Renal pelvis (tissue), 12 donors: Measurements from ENCODE around the gene RPN2. TPM values are rescaled to one million over a fixed set of nuclear protein-coding genes. Genes with fewer than 3 reads are reported as not detected.
"Not testable (repeated sequence)": the region's sequence is repeated elsewhere in the genome, so short reads cannot be mapped to it uniquely, and the experiment has no call there.

Experiments
- DNase-seq: peaks from one replicate; pipeline ENCODE4 v3.0.0-alpha.2; 2013
- long read RNA-seq, 16 experiments: transcript quantifications; one replicate each; lab custom pipeline, GENCODE V29; 2026
- polyA plus RNA-seq, 3 donors: library from polyadenylated mRNA; unstranded; fragments of 120-200 nt; gene quantifications; one replicate each; pipeline ENCODE4 v1.2.1, GENCODE V29; 2013; ENCODE audit not compliant: insufficient read length in 3 of 3

Gene RPN2
- polyA plus RNA-seq, result 100 to 1,000 TPM; 280 to 331 (median 299) TPM
- long read RNA-seq, donor 1, transcript RPN2-201 (17 exons, 2,515 nt), result major isoform, 58 of 217 reads
- long read RNA-seq, donor 1, partial matches to known transcripts, result 145 of 217 reads
- long read RNA-seq, donor 1, other reads (novel, unspliced or antisense), result 14 of 217 reads
- long read RNA-seq, donor 2, transcript RPN2-201 (17 exons, 2,515 nt), result major isoform, 82 of 294 reads
- long read RNA-seq, donor 2, partial matches to known transcripts, result 192 of 294 reads
- long read RNA-seq, donor 2, other reads (novel, unspliced or antisense), result 20 of 294 reads
- long read RNA-seq, donor 3, transcript RPN2-201 (17 exons, 2,515 nt), result major isoform, 42 of 208 reads
- long read RNA-seq, donor 3, partial matches to known transcripts, result 154 of 208 reads
- long read RNA-seq, donor 3, other reads (novel, unspliced or antisense), result 11 of 208 reads
- long read RNA-seq, donor 4, transcript RPN2-201 (17 exons, 2,515 nt), result major isoform, 59 of 274 reads
- long read RNA-seq, donor 4, partial matches to known transcripts, result 204 of 274 reads
- long read RNA-seq, donor 4, other reads (novel, unspliced or antisense), result 10 of 274 reads
- long read RNA-seq, donor 5, transcript RPN2-201 (17 exons, 2,515 nt), result major isoform, 32 of 127 reads
- long read RNA-seq, donor 5, partial matches to known transcripts, result 87 of 127 reads
- long read RNA-seq, donor 5, other reads (novel, unspliced or antisense), result 8 of 127 reads
- long read RNA-seq, donor 6, transcript RPN2-201 (17 exons, 2,515 nt), result major isoform, 61 of 389 reads
- long read RNA-seq, donor 6, partial matches to known transcripts, result 306 of 389 reads
- long read RNA-seq, donor 6, other reads (novel, unspliced or antisense), result 22 of 389 reads
- long read RNA-seq, donor 7, transcript RPN2-201 (17 exons, 2,515 nt), result major isoform, 53 of 267 reads
- long read RNA-seq, donor 7, partial matches to known transcripts, result 203 of 267 reads
- long read RNA-seq, donor 7, other reads (novel, unspliced or antisense), result 11 of 267 reads
- long read RNA-seq, donor 8, transcript RPN2-201 (17 exons, 2,515 nt), result major isoform, 17 of 87 reads
- long read RNA-seq, donor 8, partial matches to known transcripts, result 70 of 87 reads
- long read RNA-seq, donor 8, other reads (novel, unspliced or antisense), result 0 of 87 reads
- long read RNA-seq, donor 9, transcript RPN2-201 (17 exons, 2,515 nt), result major isoform, 70 of 307 reads
- long read RNA-seq, donor 9, partial matches to known transcripts, result 219 of 307 reads
- long read RNA-seq, donor 9, other reads (novel, unspliced or antisense), result 18 of 307 reads
- long read RNA-seq, donor 10, transcript RPN2-201 (17 exons, 2,515 nt), result major isoform, 35 of 259 reads
- long read RNA-seq, donor 10, partial matches to known transcripts, result 216 of 259 reads
- long read RNA-seq, donor 10, other reads (novel, unspliced or antisense), result 8 of 259 reads
- long read RNA-seq, donor 11, transcript RPN2-201 (17 exons, 2,515 nt), result major isoform, 21 of 156 reads
- long read RNA-seq, donor 11, partial matches to known transcripts, result 125 of 156 reads
- long read RNA-seq, donor 11, other reads (novel, unspliced or antisense), result 10 of 156 reads
- long read RNA-seq, donor 12, transcript RPN2-201 (17 exons, 2,515 nt), result major isoform, 76 of 320 reads
- long read RNA-seq, donor 12, partial matches to known transcripts, result 212 of 320 reads
- long read RNA-seq, donor 12, other reads (novel, unspliced or antisense), result 31 of 320 reads
- long read RNA-seq, donor 13, transcript RPN2-201 (17 exons, 2,515 nt), result major isoform, 17 of 139 reads
- long read RNA-seq, donor 13, partial matches to known transcripts, result 111 of 139 reads
- long read RNA-seq, donor 13, other reads (novel, unspliced or antisense), result 10 of 139 reads
- long read RNA-seq, donor 14, transcript RPN2-201 (17 exons, 2,515 nt), result major isoform, 51 of 396 reads
- long read RNA-seq, donor 14, partial matches to known transcripts, result 322 of 396 reads
- long read RNA-seq, donor 14, other reads (novel, unspliced or antisense), result 23 of 396 reads
- long read RNA-seq, donor 15, transcript RPN2-201 (17 exons, 2,515 nt), result major isoform, 71 of 465 reads
- long read RNA-seq, donor 15, partial matches to known transcripts, result 369 of 465 reads
- long read RNA-seq, donor 15, other reads (novel, unspliced or antisense), result 24 of 465 reads
- long read RNA-seq, donor 16, transcript RPN2-201 (17 exons, 2,515 nt), result major isoform, 55 of 251 reads
- long read RNA-seq, donor 16, partial matches to known transcripts, result 179 of 251 reads
- long read RNA-seq, donor 16, other reads (novel, unspliced or antisense), result 17 of 251 reads

DNA sequence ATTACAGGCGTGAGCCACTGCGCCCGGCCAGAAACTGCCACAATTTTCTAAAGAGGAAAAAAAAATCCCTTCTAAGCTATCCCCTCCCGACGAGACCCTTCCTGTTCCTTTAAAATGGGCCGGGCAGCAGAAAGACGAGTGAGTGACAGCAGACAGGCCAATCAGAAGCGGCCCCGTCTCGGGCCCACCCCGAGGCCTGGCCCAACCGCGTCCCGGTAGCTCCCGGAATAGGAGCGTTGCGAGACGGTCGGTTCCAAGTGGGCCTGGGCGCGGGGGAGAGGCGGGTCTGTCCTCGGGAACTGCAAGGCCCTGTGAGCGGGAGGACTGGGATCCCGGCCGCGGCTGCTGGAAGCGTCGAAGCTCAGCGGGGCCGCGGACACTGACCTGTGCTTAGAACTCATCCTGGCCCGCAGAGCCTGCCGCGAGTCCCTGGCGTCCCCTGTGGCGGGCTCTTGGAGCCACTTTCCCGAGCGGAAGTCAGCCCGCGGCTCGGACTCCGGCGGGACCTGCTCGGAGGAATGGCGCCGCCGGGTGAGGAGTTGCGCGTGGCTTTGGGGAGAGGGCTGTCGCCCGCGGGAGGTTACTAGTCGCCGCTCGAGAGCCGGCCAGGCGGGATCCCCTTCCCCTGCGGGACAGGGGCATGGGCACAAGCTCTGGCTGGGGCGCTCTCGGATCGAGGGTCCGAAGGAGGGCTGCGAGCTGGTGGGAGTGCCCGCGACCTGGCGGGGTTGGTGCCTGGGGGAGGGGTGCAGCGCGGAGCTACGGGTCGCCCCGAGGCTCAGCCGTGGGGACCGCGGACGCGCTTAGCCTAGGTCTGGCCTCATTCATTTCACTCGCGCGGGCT is at the start of gene RPN2, which contains the start of gene MROH8:
Gene RPN2, plus strand, starts transcription at position 492 of the 844 bp plus-strand sequence. Its CDS starts 27 bp downstream, at position 519.
Gene MROH8, minus strand, starts transcription at position 710 of the 844 bp plus-strand sequence.
- peak; percentile 98 for DNase-seq

- DNase-seq, result no peak
Observed at GRCh38 chr20:37131486-37131885, 47.6 kb upstream of the RPN2 start.

- DNase-seq, result no peak
Observed at GRCh38 chr20:37133952-37134351, 45.2 kb upstream of the RPN2 start.

- no peak for DNase-seq
Observed at GRCh38 chr20:37137547-37137946, 41.6 kb upstream of the RPN2 start.

- DNase-seq, result no peak
Observed at GRCh38 chr20:37142708-37143107, 36.4 kb upstream of the RPN2 start.

- DNase-seq, result no peak
Observed at GRCh38 chr20:37144856-37145404, 34.2 kb upstream of the RPN2 start.

GRCh38 chr20:37147250-37147649 is 31.9 kb upstream of the RPN2 start:
- no peak for DNase-seq

DNA sequence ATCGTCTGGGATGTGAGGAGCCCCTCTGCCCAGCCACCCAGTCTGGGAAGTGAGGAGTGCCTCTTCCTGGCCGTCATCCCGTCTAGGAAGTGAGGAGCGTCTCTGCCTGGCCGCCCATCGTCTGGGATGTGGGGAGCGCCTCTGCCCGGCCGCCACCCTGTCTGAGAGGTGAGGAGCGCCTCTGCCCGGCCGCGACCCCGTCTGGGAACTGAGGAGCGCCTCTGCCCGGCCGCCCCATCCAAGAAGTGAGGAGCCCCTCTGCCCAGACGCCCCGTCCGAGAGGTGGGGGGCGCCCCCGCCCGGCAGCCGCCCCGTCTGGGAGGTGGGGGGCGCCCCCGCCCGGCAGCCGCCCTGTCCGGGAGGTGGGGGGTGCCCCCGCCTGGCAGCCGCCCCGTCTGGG is 28.3 kb upstream of the RPN2 start:
- not testable (repeated sequence) for DNase-seq

DNA sequence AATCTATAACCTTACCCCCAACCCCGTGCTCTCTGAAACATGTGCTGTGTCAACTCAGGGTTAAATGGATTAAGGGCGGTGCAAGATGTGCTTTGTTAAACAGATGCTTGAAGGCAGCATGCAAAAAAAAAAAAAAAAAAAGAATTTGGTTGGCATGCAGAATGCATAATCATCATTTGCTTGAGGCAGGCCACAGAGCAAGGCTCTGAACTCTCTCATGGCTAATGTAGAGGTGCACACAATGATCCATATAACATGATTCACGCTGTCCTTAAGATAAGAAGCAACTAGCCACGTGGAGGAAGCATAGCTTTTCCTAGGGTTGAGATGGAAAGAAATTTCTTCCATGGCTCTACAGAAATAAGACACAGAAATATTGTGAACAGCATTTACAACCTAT is 27.6 kb upstream of the RPN2 start:
- DNase-seq, result no peak

DNA sequence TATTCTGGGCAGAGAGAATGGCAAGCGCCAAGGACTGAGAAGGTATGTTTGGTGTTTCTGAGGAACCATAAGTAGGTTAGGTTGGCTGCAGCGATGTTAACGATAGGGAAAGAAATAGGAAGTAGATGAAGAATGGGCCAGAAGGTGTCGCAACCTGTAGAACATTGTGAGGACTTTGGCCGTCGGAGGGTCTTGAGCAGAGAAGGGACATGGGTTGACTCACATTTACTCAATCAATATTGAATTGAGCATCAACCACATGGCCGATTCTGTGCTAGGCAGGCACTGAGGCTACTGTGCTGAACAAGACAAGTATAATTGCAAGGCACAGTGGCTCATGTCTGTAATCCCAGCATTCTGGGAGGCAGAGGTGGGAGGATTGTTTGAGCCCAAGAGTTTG is 26.8 kb upstream of the RPN2 start:
- DNase-seq, result no peak

DNA sequence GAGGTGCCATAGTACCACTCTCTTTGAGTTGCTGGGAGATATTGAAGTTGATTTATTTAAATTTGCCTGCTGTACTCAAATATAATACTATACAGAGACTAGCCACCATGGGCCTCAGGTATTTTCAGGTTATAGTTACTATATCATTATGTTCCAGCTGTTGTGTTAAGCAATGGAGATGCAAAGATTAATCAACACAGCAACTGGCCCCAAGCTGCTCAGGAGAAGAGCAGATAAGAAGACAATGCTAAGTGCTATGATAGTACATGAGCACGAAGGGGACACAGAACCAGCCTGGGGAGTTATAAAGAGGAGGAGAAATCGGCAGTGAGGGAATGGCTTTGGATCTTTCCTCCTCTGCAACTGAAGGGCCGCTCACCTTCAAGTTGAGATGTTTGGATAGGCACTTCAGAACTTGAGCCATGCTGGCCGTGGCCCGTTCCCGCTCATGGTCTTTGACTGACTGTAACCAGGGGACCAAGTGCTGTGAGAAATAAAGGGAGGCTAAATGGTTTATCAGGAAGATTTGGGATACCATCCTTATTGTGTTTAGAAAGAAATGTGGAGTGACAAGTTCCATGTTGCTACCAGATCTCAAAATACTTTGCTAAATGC is 24.3 kb upstream of the RPN2 start:
- no peak for DNase-seq

DNA sequence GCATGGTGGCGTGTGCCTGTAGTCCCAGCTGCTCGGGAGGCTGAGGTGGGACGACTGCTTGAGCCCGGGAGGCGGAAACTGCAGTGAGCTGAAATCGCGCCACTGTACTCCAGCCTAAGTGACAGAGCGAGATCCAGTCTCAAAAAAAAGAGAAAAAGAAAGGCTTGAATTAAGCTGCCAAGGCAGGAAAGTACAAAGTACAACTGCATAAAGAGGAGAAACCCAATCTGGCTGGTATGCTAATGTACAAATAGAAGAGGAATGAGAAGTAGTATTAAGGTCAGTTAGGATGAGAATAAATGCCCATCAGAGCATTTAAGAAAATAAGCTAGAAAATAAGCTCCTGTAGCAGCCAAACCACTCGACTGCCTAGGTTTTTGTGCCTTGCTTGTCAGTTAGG is 23.1 kb upstream of the RPN2 start:
- no peak for DNase-seq

- no peak for DNase-seq
Observed at GRCh38 chr20:37158248-37158647, 20.9 kb upstream of the RPN2 start.

DNA sequence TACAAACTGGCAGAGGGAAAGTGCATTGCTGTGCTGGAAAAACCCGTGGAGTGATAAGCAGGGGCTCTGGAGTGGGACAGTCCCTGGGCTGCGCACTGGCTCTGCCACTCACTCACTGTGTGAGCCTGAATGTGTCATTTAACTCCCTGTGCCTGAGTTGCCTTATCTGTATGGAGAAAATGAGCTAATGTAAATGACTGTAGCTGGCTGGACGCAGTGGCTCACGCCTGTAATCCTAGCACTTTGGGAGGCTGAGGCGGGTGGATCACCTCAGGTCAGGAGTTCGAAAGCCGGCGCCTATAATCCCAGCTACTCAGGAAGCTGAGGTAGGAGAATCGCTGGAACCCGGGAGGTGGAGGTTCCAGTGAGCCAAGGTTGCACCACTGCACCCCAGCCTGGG is 18.4 kb upstream of the RPN2 start:
- DNase-seq, result no peak

- no peak for DNase-seq
Observed at GRCh38 chr20:37161830-37162549, 17.1 kb upstream of the RPN2 start.

- DNase-seq, result no peak
Observed at GRCh38 chr20:37162646-37163045, 16.5 kb upstream of the RPN2 start.
